SK-N-SH (cell line): ENCODE results near the gene EXOC3. TPM values are rescaled to one million over a fixed set of nuclear protein-coding genes. Genes with fewer than 3 reads are reported as not detected.

Experiments used
- CTCF ChIA-PET: fragments of 300-600, 350-600 bp; formaldehyde crosslinking; extraction: SDS; loops from one replicate; lab custom pipeline; 2021; lab: Yijun Ruan, JAX
- POLR2A ChIA-PET: fragments of 350-600 bp; sonication (Branson Sonifier 250); formaldehyde crosslinking; extraction: SDS; loops from one replicate; lab custom pipeline; 2020; ENCODE audit warnings: antibody characterized with exemption, inconsistent platforms; lab: Yijun Ruan, JAX
- DNase-seq: peaks from one replicate; pipeline ENCODE4 v3.0.0; 2012
- H2AFZ ChIP-seq: fragments of 200-600 bp; sonication (generic); 2 replicates; pipeline ENCODE4 v1.8.1; 2016; ENCODE audit warnings: antibody characterized with exemption, mild to moderate bottlenecking, low read depth
- H3F3A ChIP-seq: fragments of 200-600 bp; sonication (generic); replicated peaks from 2 replicates; pipeline ENCODE3; 2016; ENCODE audit warnings: antibody characterized with exemption, mild to moderate bottlenecking; ENCODE audit not compliant: insufficient read depth
- H3K27ac ChIP-seq, 2 experiments: fragments of 200-500 bp in 1 of 2; fragments of 200-600 bp in 1 of 2; sonication (Bioruptor generic) in 1 of 2; sonication (generic), shearing (Covaris generic) in 1 of 2; 2 replicates each; pipeline versions ENCODE4 v1.5.1 to v1.6.1; 2014 to 2016; ENCODE audit warnings: low read depth in 2 of 2, inconsistent platforms in 1 of 2, low read length in 1 of 2, mild to moderate bottlenecking in 1 of 2, mixed read lengths in 1 of 2
- H3K27me3 ChIP-seq: fragments of 200-600 bp; sonication (generic), shearing (Covaris generic); 2 replicates; pipeline ENCODE4 v1.6.1; 2016; ENCODE audit warnings: mixed run types; ENCODE audit not compliant: insufficient read depth
- H3K36me3 ChIP-seq, 2 experiments: fragments of 200-500 bp in 1 of 2; fragments of 200-600 bp in 1 of 2; sonication (Bioruptor generic) in 1 of 2; sonication (generic) in 1 of 2; replicated peaks in 1 of 2; 2 replicates each; pipeline versions ENCODE3 to v1.5.1; 2014 to 2016; ENCODE audit warnings: low read length in 1 of 2, mild to moderate bottlenecking in 1 of 2; ENCODE audit not compliant: insufficient read depth in 2 of 2, control insufficient read depth in 1 of 2
- H3K4me1 ChIP-seq, 2 experiments: fragments of 200-500 bp in 1 of 2; fragments of 200-600 bp in 1 of 2; sonication (Bioruptor generic) in 1 of 2; sonication (generic), shearing (Covaris generic) in 1 of 2; 2 replicates each; pipeline versions ENCODE4 v1.5.1 to v1.6.1; 2014 to 2016; ENCODE audit warnings: low read depth in 1 of 2, low read length in 1 of 2, mixed run types in 1 of 2; ENCODE audit not compliant: insufficient read depth in 2 of 2, control insufficient read depth in 1 of 2
- H3K4me2 ChIP-seq: fragments of 200-600 bp; sonication (generic), shearing (Covaris generic); 2 replicates; pipeline ENCODE4 v1.6.1; 2017; ENCODE audit warnings: mixed run types
- H3K4me3 ChIP-seq, 2 experiments: fragments of 200-500 bp in 1 of 2; fragments of 200-600 bp in 1 of 2; sonication (Bioruptor generic) in 1 of 2; sonication (generic), shearing (Covaris generic) in 1 of 2; 2 replicates each; pipeline versions ENCODE4 v1.5.1 to v1.8.1; 2014 to 2016; ENCODE audit warnings: low read depth in 2 of 2, inconsistent platforms in 1 of 2, low read length in 1 of 2, mild to moderate bottlenecking in 1 of 2, mixed read lengths in 1 of 2, moderate library complexity in 1 of 2
- H3K79me2 ChIP-seq: fragments of 200-600 bp; sonication (generic); 2 replicates; pipeline ENCODE4 v1.8.1; 2017; ENCODE audit warnings: mild to moderate bottlenecking; ENCODE audit not compliant: insufficient read depth
- H3K9ac ChIP-seq: fragments of 200-600 bp; sonication (generic); 2 replicates; pipeline ENCODE4 v1.6.1; 2017; ENCODE audit warnings: mixed run types
- H3K9me2 ChIP-seq: fragments of 200-600 bp; sonication (generic); 2 replicates; pipeline ENCODE4 v1.6.1; 2017; ENCODE audit warnings: mixed run types
- H3K9me3 ChIP-seq: fragments of 200-600 bp; sonication (generic); 2 replicates; pipeline ENCODE4 v1.6.1; 2017; ENCODE audit warnings: mixed run types, mild to moderate bottlenecking, moderate library complexity
- H4K20me1 ChIP-seq: fragments of 200-600 bp; sonication (generic); 2 replicates; pipeline ENCODE4 v1.6.1; 2017; ENCODE audit warnings: mild to moderate bottlenecking, mixed run types; ENCODE audit not compliant: insufficient read depth
- ELF1 ChIP-seq: IDR thresholded peaks from 2 replicates; pipeline ENCODE4 v1.4.0; 2012
- FOXJ3 ChIP-seq: sonication (generic); formaldehyde crosslinking; IDR thresholded peaks from 2 replicates; pipeline ENCODE4 v1.5.1; 2020; ENCODE audit warnings: mild to moderate bottlenecking, missing genetic modification reagents
- GATA2 ChIP-seq: sonication (generic); formaldehyde crosslinking; IDR thresholded peaks from 2 replicates; pipeline ENCODE4 v1.5.0; 2020; ENCODE audit warnings: mild to moderate bottlenecking, missing genetic modification reagents
- JUND ChIP-seq: IDR thresholded peaks from 2 replicates; pipeline ENCODE4 v1.4.0; 2012
- NFIC ChIP-seq: IDR thresholded peaks from 2 replicates; pipeline ENCODE4 v1.4.0; 2012; ENCODE audit warnings: borderline replicate concordance
- NRF1 ChIP-seq: IDR thresholded peaks from 2 replicates; pipeline ENCODE4 v1.6.1; 2012; ENCODE audit warnings: low read depth, mild to moderate bottlenecking, low read length
- PBX3 ChIP-seq: IDR thresholded peaks from 2 replicates; pipeline ENCODE4; 2012
- RAD21 ChIP-seq: IDR thresholded peaks from 2 replicates; pipeline ENCODE4 v1.6.1; 2012; ENCODE audit warnings: mild to moderate bottlenecking, low read length
- REST ChIP-seq: IDR thresholded peaks from 2 replicates; pipeline ENCODE4 v1.6.1; 2012; ENCODE audit warnings: mild to moderate bottlenecking, low read depth, low read length, moderate library complexity
- RFX5 ChIP-seq: IDR thresholded peaks from 2 replicates; pipeline ENCODE4 v1.6.1; 2012; ENCODE audit warnings: mild to moderate bottlenecking, improper control_type of control experiment, low read length
- SIN3A ChIP-seq: IDR thresholded peaks from 2 replicates; pipeline ENCODE4 v1.6.1; 2012; ENCODE audit warnings: low read depth, mild to moderate bottlenecking, low read length, moderate library complexity, borderline replicate concordance
- TAF1 ChIP-seq: IDR thresholded peaks from 2 replicates; pipeline ENCODE4 v1.6.1; 2012; ENCODE audit warnings: low read depth, mild to moderate bottlenecking, low read length, moderate library complexity, borderline replicate concordance
- TEAD4 ChIP-seq: IDR thresholded peaks from 2 replicates; pipeline ENCODE4 v1.4.0; 2012; ENCODE audit warnings: mild to moderate bottlenecking, borderline replicate concordance; ENCODE audit not compliant: insufficient read depth
- USF2 ChIP-seq: fragments of 150-350 bp; IDR thresholded peaks from 2 replicates; pipeline ENCODE4 v1.6.1; 2017; ENCODE audit warnings: antibody characterized with exemption, low read length, low read depth, borderline replicate concordance
- YY1 ChIP-seq: IDR thresholded peaks from 2 replicates; pipeline ENCODE4 v1.4.0; 2012; ENCODE audit warnings: low read depth, mild to moderate bottlenecking
- WGBS: methylation state at CpG from one replicate; pipeline ENCODE4 v1.1.6; 2017; ENCODE audit warnings: low lambda C conversion rate; 5-methylcytosine and 5-hydroxymethylcytosine counted together
- polyA plus RNA-seq, 3 experiments: library from polyadenylated mRNA; depleted of rRNA; stranded (reverse); fragments of >200 nt; gene quantifications; 2 replicates each; pipeline ENCODE4 v1.2.3, GENCODE V29; 2012

Gene EXOC3
- polyA plus RNA-seq, 1 of the 3 experiments (the other 2 are of a cell fraction): 25.7 TPM

- Histone ChIP-seq H4K20me1 (no peaks in the 10 kb centered on the region), H3K9ac (no peak overlapping the region), H3K4me1 (peaks cover 0 to 3% of the 10 kb centered on the region in 2 experiments; a peak in 1 of 4 replicates), H2AFZ (no peak overlapping the region), H3K27ac (no peak overlapping the region), H3K4me2 (no peak overlapping the region), H3K9me3 (no peaks in the 10 kb centered on the region), H3K79me2 (no peaks in the 10 kb centered on the region), H3K9me2 (no peaks in the 10 kb centered on the region), H3K27me3 (no peaks in the 10 kb centered on the region), H3K4me3 (no peak overlapping the region)
- DNase-seq: no peak
- POLR2A ChIA-PET: no interaction called here
- no peak for TF ChIP-seq REST
- TF ChIP-seq FOXJ3 (CRISPR knock-in tag): no peak
- TF ChIP-seq YY1: no peak
- no peak for TF ChIP-seq SIN3A
- no peak for TF ChIP-seq GATA2
- no peak for TF ChIP-seq USF2
- TF ChIP-seq TAF1: no peak
- no peak for TF ChIP-seq JUND
- no peak for TF ChIP-seq TEAD4
- TF ChIP-seq NRF1: no peak
- no peak for TF ChIP-seq RAD21
- TF ChIP-seq PBX3: no peak
- no peak for TF ChIP-seq RFX5
- no peak for TF ChIP-seq NFIC
- no peak for TF ChIP-seq ELF1
- TF ChIP-seq, all 33 proteins: peak for 0
- Histone ChIP-seq H3K36me3 (no peaks in the 10 kb centered on the region), H3F3A (no peaks in the 10 kb centered on the region)
- CTCF ChIA-PET: interaction anchor here (0.9 kb wide), 1 partner anchor 240 kb away, joined by 3 read pairs; no protein-coding TSS in a partner anchor
- 74% methylated on average over 18 of the region's 22 CpGs for WGBS
Observed at GRCh38 chr5:428754-429452, 14.1 kb upstream of the EXOC3 start.
